GM12892 (cell line): ENCODE data around the gene ANKRD52.

Experiments
- POLR2A ChIP-seq: IDR thresholded peaks from 2 replicates; pipeline ENCODE4 v1.6.1; 2011; ENCODE audit warnings: low read depth, low read length, control low read depth
- POLR2AphosphoS5 ChIP-seq: IDR thresholded peaks from 2 replicates; pipeline ENCODE4 v1.6.1; 2011; ENCODE audit warnings: low read depth, low read length, control low read depth

GRCh38 chr12:56255671-56256070, 2.5 kb downstream of the ANKRD52 start:
- TF ChIP-seq POLR2A (no peak), POLR2AphosphoS5 (no peak)
